ENCODE results near the gene USH2A.

The USH2A gene

DNA sequence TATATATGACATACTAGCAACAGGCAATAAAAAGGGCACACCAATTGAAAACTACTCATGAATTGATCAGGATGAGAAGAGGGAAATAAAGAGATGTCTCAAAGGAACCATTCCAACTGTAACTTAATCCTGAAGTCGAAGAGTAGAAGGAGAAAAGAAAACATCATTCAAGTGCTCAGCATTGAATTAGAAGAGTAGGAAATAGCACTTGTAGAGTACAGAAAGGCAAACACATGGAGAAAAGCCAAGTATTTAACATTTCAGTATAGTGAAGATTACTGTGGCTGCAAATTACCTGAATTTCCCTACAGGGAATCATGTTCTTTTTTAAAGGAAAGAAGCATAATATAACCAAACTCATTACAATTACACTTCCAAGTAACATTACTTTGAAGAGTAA lies 651.1 kb downstream of the USH2A start:
- DNase-seq = no peak

DNA sequence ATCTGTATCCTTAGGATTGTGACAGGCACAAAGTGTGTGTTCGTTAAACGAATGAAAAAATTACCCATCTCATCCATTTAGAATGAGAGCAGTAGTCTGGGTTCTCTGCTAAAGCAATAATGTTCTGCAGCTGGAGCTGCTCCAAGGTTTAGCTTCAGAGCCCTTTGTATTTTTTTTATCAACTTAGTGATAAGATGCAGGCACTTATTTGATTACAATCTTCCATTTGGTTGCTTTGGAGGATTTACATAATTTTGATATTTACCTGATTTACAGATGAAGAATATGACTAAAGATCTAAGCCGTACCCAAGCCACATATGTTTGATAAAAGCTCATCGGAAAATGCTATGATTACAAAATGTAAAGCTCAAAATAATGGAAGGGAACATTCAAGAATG lies 654.9 kb downstream of the USH2A start:
- DNase-seq = no peak

DNA sequence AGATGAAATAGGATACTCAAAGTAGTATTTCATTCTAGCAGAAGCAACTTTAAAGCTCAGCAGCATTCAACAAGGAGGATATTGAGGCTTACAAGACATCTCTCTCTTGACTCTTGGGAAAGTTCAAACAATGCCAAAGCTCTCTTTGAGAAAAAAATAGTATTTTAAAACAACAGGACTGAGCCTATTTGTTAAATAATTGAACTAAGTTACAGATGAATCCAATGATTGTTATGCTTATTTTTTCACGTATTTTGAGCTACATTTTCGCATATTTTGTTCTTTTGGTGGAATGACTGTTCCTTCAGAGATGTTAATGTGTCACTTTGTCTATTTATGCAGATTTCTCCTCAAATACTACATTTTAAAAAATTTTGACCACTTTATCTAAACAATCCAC lies 655.5 kb downstream of the USH2A start:
- DNase-seq = no peak

DNA sequence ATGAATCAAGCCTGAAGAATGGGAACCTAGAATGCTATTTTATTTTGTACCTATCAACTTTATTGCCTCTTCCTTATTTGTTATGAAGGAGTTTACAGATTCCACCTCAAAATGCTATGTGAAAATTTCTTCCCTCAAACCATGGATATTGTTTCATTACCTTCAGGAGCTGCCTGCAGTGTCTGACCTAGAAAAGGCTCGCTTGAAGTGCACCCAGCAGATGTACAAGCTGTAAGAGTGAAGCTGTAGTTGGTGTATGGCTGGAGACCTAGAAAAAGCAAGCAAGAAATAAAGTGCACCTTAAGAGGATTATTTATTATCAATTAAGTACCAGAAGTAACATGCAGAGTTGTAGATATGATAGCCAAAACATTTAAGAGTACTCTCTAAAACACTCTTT lies 656.7 kb downstream of the USH2A start:
- no peak for DNase-seq

DNA sequence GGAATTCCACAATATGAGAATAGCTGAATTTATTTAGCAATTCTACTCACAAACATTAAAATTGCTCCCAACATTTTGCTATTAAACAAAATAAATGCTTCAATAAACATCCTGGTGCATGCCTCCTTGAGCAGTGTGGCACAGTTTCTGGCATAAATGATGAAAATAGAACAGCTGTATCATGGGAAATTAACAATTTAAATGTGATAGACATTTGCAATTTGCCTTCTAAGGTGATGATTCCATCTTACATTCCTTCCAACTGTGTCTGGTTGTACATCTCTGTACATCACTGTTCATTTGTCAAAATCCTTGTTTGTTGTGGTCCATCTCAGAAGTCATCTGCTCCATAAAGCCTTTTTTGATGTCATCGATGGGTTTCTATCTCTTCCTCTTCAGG lies 657.4 kb downstream of the USH2A start:
- DNase-seq = no peak

DNA sequence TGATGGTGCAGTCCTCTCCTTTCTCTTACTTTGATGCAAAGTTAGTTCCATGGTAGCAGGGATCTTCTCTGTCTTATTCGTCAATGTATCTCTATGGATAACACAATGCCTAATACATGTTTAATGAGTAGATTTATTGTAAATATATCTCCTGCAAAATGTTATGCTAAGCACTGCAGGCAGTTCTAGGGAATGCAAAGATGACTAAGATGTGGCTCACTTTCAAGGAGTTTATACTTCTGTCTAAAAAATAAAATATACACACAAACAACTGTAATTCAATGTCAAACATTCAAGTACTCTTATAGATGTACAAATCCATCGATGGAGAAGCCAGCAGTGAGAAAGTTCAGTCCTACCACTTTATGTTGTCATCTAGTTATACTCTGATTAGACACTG lies 661.8 kb downstream of the USH2A start:
- no peak for DNase-seq

DNA sequence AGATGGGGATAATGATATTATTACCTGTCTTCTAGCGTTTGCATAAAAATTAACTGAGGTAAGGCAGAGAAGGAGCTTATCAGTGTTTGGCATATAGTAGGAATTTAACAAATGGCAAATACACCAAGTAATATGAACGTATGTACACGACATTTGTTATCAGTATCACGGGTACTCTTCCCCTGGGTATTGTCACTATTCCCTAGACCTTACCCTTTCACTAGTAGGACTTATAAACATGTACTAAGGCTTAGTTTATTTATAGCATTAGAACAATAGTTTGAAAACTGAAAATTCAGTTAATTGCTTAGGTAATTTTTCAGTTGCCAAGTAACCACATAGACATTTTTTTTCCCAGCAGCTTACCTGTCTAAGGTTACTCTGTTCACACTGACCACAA lies 669.1 kb downstream of the USH2A start:
- DNase-seq = no peak

DNA sequence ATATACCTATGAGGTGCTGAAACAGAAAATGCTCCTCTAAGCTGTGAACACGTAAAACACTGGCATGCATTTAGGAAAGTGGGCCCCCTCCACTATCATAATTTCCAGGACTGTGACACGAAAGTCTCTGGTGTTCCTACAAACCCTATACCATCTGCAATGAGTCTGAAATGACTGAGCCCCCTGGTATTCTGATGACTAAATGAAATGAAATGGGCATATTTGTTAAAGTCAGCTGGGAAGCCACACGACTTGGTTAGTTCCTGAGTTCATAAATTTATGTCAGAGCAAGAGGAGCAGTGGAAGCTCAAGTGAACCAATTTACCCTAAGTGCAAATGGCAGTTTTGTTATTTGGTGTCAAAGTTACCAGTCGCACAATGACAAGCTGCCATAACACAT lies 673.8 kb downstream of the USH2A start:
- no peak for DNase-seq

DNA sequence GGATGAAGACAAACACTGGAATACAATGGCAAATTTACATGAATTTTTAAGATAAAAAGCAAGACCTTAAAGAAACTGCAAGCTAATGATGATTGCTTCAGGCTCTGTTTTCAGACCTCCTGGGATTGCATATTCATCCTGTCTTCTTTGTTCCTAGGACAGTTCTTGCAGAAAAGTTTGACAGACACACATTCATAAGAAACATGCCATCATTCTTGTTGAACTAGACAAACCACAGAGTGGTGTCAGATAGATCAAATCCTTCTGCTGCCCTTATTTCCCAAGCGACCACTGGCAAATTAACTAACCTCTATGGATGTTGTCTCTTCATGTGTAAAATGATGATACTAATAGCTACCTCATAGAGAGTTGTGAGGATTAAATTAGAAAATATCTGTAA lies 674.8 kb downstream of the USH2A start:
- DNase-seq = peak; percentile 15

DNA sequence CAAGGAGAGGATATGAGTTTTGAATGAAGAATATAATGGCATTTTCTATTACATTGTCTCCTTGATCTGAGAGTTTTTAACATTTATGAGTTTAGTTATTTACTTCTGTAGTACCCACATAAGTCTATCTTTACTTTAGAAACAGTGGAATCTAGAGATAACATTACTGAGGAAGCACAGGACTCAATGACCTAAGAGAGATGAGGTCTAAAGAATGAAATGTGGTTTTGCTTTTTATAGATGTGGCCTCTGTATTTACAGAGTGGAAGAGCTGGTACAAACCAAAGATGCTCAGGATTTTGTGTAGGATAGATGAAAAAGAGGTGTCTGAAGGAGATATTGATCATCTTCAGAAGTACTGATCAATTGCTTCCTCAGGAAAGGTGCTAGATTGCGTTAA lies 678.8 kb downstream of the USH2A start:
- DNase-seq = no peak

DNA sequence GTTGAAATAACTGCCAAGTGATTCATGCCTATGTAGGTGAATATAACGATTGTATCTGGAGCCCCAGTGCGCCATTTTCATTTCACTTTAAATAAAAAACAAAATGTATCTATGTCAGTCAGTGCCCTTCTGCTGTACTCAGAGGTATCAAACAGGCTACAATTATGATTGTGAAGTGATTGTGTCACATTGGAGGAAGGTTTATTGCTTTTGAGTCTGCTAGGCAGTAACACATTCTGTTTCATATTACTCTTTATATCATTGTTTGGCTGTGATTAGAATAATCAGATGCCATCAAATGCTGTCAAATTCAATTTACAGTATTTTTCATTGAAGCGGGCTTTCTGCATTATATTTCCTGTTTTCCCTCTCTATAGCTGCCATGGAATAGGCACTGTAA lies 684.2 kb downstream of the USH2A start:
- DNase-seq = no peak

DNA sequence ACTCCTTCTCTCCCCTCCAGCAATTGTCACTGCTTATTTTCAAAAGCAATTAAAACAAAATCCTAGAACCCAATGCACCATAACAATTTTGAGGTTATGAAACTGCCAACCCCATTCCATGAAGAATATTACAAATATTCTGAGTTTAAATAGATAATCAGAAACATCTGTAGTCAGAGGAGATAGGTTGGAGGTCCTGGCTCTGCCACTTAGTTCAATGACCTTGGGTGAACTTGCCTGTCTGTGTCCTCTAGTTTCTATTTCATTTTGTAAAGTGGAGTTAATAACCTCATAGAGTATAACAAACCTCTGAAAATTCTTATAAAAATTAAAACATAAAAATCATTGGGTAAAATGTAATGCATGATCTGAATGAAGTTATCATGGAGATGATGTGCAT lies 691.5 kb downstream of the USH2A start:
- no peak for DNase-seq

DNA sequence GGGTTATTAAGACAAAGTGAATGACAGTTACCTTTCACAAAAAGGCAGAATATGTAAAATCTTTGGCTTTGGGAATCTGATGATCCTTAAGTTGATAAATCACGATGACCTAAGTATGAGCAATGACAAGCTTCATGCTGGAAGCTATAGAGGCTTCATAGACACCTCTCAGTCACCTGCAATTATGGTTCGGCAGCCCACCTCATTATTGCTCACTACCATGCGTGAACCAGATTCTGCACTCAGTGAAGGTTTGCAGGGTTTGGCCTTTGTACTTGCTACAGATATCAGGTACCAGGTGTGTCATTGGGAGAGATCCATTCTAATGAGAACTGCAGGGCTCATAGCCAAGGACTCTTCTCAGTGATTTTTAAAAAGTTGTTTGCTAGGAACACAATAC lies 692.6 kb downstream of the USH2A start:
- no peak for DNase-seq

DNA sequence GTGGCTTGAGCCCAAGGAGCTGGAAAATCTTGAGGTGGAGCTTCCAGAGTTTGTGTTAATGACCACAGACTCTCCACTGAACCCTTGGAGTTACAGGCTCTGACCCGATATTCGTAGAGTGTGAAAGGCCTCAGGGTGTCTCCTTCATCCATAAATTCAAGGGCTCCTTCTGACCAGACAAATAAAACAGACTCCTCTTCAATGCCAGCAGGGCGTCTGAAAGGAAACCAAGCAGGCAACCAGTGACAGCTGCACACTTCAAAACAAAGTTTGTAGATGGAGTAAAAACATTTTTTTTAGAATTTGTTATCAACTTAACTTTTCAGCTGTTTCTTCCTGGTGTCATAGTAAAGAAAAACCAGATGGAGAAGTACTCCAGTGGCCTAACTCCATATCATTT lies 695.1 kb downstream of the USH2A start:
- no peak for DNase-seq

DNA sequence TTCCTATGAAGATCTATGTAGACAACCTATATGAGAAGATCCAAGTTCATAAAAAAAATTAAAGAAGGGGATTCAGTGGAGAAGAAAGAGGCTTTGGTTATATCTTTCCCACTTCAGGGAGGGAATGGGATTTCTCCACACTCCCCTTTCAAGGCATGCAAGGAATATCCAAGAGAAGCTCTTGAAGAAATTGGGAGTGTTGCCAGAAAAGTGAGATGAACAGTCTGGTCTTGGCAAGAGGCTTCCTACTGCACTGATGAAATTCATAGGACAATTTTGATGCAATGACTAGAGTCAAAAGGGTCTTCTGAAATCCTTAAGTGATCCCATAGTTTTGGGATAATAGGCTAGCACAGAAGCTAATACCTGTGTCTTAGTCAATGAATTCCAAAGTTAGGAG lies 703.1 kb downstream of the USH2A start:
- no peak for DNase-seq

DNA sequence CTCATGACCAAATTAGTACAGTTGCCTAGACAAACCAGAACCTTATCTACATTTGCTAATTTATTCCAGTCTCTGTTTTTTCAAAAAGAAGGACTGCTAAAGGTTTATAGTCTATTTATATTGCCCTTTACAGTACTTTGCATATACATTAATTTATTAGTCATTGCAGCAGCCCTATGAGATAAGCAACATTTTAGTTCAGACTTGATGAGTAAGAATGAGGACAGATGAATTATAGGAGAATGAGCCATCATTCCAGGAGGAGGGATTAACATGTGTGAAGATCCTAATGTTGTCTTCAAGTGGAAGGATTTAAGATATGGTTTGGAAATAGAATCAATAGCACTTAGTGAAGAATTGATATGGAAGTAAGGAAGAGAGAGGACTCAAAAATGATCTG lies 703.7 kb downstream of the USH2A start:
- DNase-seq = no peak

DNA sequence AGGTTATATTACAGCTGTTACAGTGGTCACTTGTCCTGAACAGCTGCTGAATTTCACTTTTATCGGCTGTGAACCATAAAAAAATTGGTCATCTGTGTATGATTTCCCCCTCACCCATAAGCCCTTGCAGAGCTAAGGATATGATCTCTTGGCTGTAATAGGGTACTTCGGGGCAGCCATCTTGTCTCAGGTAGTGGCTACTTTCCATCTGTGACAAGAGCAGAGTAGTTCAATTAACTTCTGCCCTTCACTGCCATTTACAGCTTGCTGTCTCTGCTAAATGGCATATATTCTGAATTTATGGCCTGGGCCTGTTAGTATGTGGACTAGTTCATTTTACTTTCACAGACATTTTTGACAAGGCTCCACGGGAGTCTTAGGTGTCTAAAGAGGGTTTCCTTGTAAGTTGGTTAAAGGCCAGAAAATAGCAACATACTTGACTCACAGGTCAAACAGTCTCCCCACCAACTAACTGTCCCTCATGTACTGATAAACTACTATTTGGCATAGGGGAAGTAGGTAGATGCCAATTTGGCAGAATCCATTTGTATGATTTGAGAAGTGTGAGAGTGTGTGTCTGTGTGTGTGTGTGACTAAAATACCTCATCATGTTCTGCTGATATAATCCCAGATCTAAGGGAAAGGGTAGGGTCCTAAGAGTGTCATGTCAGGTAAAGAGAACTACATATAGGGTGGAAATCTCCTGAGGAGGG lies 704.5 kb downstream of the USH2A start:
- no peak for DNase-seq

DNA sequence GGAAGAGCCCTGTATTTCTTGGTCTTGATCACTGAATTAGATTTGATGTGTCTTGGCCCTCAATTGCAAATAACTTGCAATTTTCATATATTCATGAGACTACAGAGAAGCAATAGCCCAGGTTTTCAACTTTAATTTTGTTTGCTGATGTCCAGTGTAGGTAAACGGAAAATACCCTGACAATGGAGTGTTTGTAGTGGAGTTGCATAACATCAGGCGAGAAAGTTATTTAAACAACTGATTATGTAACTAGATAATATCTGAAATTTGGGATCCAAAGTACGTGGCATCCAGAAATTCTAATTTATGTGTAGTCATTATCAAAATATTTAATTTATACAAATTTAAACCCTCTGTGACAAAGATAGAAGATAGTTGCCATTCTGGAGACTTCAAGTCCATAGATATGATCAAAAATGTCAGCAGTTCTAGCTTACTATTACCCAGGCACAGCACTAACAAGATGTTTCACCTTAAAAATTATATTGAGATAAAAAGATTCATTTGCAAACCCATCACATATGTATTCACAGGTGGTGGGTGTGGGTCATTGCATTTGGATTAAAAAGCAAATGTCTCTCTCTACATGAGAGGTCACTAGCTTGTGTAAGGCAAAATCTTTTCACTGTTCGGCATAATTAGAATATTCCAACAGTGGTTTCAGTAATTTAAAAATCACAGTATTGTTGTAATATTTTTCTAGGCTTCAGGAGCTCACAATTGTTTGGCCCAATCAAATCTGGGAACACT lies 705.4 kb downstream of the USH2A start:
- no peak for DNase-seq

DNA sequence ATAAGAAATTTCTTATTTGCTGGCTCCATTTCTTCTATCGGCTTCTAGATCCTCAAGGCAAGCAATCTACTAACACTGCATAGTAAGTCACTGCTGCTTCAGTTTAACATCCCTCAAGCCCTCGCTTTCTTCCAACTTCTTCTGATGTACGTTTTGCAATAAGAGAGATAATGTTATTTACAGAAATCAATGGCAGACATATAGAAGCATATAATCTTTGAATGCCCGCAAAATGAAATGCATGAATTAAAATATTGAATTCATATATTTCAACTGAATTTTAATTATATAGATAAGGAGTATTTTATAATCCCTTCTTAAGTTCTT lies 712.4 kb downstream of the USH2A start:
- DNase-seq = no peak

DNA sequence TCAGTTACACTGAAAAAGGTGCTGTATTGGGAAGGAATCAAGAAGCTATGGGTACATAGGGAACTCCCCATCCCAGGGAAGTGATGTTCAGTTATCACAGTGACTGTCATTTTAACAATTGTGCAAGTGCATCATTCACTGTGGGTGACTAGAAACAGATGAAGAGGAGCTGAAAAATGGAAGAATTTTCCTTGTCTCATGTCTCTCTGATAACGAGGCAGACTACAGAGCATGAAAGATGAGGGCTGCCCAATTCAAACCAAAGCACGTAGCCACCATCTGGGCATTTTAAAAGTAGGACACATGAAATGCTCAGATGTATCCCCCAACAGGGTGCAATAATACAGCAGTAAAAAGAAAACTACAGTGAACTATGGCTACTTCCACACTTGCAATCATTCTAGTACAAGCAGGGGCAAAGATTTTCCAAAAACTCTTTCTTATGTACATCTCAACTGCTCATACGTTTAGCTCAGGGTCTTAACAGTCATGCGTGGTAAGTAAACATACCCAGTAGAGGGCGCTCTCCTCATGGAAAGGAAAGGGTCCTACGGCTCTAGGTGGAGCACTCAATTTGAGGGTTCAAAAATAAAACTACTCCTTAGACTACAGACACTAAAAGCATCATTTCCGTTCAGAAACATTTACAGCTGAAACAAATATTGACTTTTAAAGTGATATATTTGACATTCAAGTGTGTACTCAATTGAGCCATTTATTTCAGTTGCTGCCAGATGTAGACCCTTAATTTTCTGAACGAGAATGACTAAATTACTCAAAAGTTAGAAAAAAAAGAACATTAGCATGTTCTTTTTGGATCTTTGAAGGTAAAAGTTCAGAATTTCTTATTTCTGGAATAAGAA lies 713.0 kb downstream of the USH2A start:
- DNase-seq = peak; percentile 54

DNA sequence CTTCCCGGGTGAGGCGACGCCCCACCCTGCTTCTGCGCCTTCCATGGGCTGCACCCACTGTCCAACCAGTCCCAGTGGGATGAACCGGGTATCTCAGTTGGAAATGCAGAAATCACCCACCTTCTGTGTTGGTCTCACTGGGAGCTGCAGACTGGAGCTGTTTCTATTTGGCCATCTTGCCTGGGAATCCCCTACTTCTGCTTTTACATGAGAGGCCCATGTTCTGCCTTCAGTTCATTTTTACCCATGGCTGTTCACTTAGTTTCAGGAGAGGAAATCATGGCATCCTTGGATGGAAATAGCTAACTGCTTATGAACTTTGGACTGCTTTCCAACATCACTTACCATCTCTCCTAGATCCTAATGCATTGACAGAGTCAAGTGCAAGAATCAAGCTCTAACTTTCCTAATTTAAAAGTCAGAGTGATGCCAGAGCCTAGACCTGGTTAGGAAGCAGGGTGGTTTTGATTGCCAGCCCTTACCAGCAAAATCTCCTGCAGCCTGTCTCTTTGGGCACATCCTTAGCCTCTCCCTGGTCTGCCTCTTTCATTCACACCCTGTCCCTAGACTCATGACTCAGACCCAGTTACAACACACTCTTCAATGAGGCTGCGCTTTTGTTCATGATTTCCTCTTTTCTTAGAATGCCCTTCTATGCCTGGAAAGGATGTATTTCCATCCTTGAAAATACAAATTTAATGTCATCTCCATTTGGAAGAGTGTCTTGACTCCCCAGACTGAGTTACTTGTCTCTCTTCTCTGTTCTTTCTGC lies 719.0 kb downstream of the USH2A start:
- no peak for DNase-seq

DNA sequence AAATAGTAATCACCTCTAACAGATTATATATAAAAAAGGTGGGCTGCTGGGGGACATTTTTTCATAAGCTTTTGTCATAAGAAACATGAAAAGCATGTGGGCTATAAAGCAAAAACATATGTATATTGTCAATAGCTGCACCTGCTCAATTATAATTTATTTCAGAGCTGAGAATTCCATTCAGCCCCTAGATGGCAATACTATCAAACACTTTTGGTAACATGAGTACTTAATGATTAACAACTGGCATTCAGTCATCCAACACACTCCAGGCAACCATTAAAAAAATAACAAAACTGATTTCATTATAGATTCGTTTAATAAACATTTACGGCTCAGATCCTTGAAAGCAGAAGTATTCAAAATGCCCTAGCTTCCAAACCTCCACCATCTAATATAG lies 741.0 kb downstream of the USH2A start:
- peak; percentile 57 for DNase-seq

DNA sequence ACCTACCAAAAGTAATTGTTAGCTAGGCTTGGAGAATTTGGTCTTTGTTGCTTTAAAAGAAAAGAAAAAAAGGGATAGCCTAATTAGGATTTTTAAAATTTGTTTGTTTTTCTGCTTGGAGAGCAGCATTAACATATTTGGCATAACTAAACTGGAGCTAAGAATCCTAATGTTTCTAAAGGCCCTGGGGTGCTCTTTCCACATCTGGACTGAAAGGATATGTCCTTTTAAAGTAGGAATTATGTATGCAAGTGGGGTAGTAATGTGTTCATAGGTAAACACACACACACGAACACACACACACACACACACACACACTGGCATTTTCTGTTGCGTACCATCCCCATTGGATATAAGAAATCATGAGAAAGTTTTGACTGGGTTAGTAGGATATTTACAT lies 742.2 kb downstream of the USH2A start:
- DNase-seq = no peak

Measured in eye (tissue), 1 donor.